Measurements from ENCODE around the gene DTNB. TPM values are rescaled to one million over a fixed set of nuclear protein-coding genes. Genes with fewer than 3 reads are reported as not detected.

DTNB gene
- total RNA-seq, 4 donors from 2014 or later = 3.9 to 8.7 (median 4.4) TPM

GRCh38 chr2:25664965-25665307, 8.4 kb downstream of the DTNB start:
- H3K4me3 ChIP-seq = no peak overlapping the region
- WGBS, 2 donors (ENCODE audit: low coverage in 1 of 2) = 40 to 49% methylated on average over 4 of the region's 4 CpGs
- H3K9me3 ChIP-seq = no peaks in the 10 kb centered on the region
- no peaks in the 10 kb centered on the region for H3K36me3 ChIP-seq
- no peaks in the 10 kb centered on the region for H3K27me3 ChIP-seq
- H3K4me1 ChIP-seq = peaks cover 0 to 3% (median 0%) of the 10 kb centered on the region in 3 donors
- TF ChIP-seq POLR2AphosphoS5 (IDR thresholded peaks at IDR 0.05) (no peak), POLR2A (IDR thresholded peaks at IDR 0.05) (no peak), EP300 (IDR thresholded peaks at IDR 0.05) (no peak)
- TF ChIP-seq, protein P1, sequence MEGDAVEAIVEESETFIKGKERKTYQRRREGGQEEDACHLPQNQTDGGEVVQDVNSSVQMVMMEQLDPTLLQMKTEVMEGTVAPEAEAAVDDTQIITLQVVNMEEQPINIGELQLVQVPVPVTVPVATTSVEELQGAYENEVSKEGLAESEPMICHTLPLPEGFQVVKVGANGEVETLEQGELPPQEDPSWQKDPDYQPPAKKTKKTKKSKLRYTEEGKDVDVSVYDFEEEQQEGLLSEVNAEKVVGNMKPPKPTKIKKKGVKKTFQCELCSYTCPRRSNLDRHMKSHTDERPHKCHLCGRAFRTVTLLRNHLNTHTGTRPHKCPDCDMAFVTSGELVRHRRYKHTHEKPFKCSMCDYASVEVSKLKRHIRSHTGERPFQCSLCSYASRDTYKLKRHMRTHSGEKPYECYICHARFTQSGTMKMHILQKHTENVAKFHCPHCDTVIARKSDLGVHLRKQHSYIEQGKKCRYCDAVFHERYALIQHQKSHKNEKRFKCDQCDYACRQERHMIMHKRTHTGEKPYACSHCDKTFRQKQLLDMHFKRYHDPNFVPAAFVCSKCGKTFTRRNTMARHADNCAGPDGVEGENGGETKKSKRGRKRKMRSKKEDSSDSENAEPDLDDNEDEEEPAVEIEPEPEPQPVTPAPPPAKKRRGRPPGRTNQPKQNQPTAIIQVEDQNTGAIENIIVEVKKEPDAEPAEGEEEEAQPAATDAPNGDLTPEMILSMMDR (IDR thresholded peaks at IDR 0.05) = no peak
- ATAC-seq = no peak
- no peak overlapping the region for H3K27ac ChIP-seq

DNA sequence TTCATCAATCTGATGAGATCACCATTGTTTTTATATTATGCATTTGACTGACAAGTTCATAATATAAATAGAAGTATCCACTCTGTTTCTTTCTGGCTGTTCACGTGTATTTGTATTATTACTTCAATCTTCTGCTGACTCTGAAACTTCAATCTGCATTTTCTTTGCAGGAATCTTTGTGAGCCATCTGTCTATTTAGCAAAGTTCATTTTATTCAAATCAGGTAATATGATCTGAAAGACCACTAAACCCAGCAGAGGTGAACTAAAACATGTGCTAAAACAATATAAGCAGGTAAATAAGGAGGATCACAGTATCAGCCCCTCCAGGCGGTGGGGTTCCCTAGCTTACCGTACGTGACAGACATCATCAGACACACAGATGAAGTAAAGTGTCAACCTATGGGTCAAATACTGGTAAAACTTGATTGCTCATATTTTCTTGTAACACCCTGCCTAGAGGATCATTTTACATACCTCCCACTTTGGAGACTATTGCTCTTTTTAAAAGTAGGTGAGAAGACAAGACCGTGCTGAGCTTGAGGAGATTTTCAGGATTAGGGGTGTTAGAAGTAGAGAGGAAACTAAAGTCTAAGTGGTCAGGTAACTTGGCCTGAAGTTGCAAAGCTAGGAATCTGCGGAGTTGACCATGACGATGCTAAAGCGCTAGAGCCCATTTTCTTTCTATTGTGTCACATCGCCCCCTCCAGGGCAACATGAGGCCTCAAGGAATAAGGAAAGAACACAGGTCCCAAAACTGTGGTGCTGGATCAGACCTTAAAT, 9.0 kb downstream of the DTNB start:
- Histone ChIP-seq H3K27ac (no peak overlapping the region), H3K36me3 (no peaks in the 10 kb centered on the region), H3K9me3 (no peaks in the 10 kb centered on the region), H3K4me1 (peaks cover 0 to 3% (median 0%) of the 10 kb centered on the region in 3 donors), H3K27me3 (no peaks in the 10 kb centered on the region), H3K4me3 (no peak overlapping the region)
- TF ChIP-seq POLR2A (IDR thresholded peaks at IDR 0.05) (no peak), POLR2AphosphoS5 (IDR thresholded peaks at IDR 0.05) (no peak), EP300 (IDR thresholded peaks at IDR 0.05) (no peak)
- TF ChIP-seq, protein P1 (IDR thresholded peaks at IDR 0.05) = peak; percentile 27 to 69 (median 42)
- 39 to 47% methylated on average over 8 to 9 of the region's 9 CpGs for WGBS, 2 donors (ENCODE audit: low coverage in 1 of 2)
- peak; percentile 63 for ATAC-seq

GRCh38 chr2:25655316-25655715, 18.1 kb downstream of the DTNB start:
- TF ChIP-seq EP300 (IDR thresholded peaks at IDR 0.05) (no peak), POLR2AphosphoS5 (IDR thresholded peaks at IDR 0.05) (no peak), POLR2A (IDR thresholded peaks at IDR 0.05) (no peak)
- TF ChIP-seq, protein P1 (IDR thresholded peaks at IDR 0.05) = no peak
- 70 to 100% methylated on average over 2 of the region's 2 CpGs for WGBS, 2 donors (ENCODE audit: low coverage in 1 of 2)
- Histone ChIP-seq H3K4me3 (no peak overlapping the region), H3K36me3 (no peaks in the 10 kb centered on the region), H3K4me1 (no peaks in the 10 kb centered on the region), H3K27me3 (no peaks in the 10 kb centered on the region), H3K27ac (no peak overlapping the region), H3K9me3 (no peaks in the 10 kb centered on the region)
- ATAC-seq = no peak

DNA sequence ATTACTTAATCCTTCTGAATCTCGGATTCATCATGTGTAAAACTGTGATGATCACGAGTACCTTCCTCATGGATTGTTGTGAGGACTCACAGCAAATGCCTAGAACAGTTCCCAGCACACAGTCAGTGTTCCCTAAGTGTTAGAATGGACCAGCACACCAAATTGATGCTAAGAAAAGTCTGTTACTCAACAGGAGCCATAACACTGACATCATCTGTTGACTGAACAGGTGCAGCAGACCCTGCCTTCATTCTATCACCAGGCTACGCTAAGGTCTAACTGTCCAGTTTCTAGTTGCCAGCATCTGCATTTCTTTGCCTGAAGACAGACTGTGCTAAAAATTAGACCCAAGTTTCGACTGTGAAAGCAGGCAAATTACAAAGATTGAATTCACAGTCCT, 18.6 kb downstream of the DTNB start:
- H3K4me1 ChIP-seq = no peaks in the 10 kb centered on the region
- H3K27me3 ChIP-seq = no peaks in the 10 kb centered on the region
- 85 to 90% methylated on average over 3 to 4 of the region's 4 CpGs for WGBS, 2 donors (ENCODE audit: low coverage in 1 of 2)
- H3K27ac ChIP-seq = no peak overlapping the region
- no peak for ATAC-seq
- peaks cover 0 to under 1% of the 10 kb centered on the region in 2 donors for H3K36me3 ChIP-seq
- TF ChIP-seq POLR2AphosphoS5 (IDR thresholded peaks at IDR 0.05) (no peak), POLR2A (IDR thresholded peaks at IDR 0.05) (no peak), EP300 (IDR thresholded peaks at IDR 0.05) (no peak)
- TF ChIP-seq, protein P1 (IDR thresholded peaks at IDR 0.05) = no peak
- no peaks in the 10 kb centered on the region for H3K9me3 ChIP-seq
- H3K4me3 ChIP-seq = no peak overlapping the region

Measured in gastroesophageal sphincter (tissue), 4 donors.